HEK293 (cell line): ENCODE measurements around the gene METTL25B.

Source experiments
- CTCF ChIA-PET: fragments of 350-600 bp; formaldehyde crosslinking; extraction: SDS; loops from one replicate; lab custom pipeline; 2021; ENCODE audit warnings: antibody characterized with exemption; lab: Yijun Ruan, JAX
- POLR2A ChIA-PET: fragments of 300-600 bp; formaldehyde crosslinking; extraction: SDS; loops from one replicate; lab custom pipeline; 2020; ENCODE audit warnings: antibody characterized with exemption, inconsistent platforms; lab: Yijun Ruan, JAX
- H3K27ac ChIP-seq: fragments of 200-500 bp; sonication (Bioruptor generic); 2 replicates; pipeline ENCODE4 v1.5.1; 2014; ENCODE audit warnings: low read depth, low read length, control low read depth, inconsistent platforms; ENCODE audit errors: extremely low read depth
- H3K36me3 ChIP-seq, 2 experiments: fragments of 200-500 bp in 1 of 2; sonication (Bioruptor generic) in 1 of 2; 1 replicate in 1 of 2; 2 replicates in 1 of 2; pipeline ENCODE4 v1.5.1; 2014 to 2017; ENCODE audit warnings: inconsistent platforms in 2 of 2, low read length in 2 of 2; ENCODE audit not compliant: control insufficient read depth in 2 of 2, insufficient read depth in 1 of 2
- H3K4me1 ChIP-seq: fragments of 200-500 bp; sonication (Bioruptor generic); 2 replicates; pipeline ENCODE4 v1.5.1; 2014; ENCODE audit warnings: mild to moderate bottlenecking, low read length, inconsistent platforms; ENCODE audit not compliant: control insufficient read depth, insufficient read depth
- H3K4me3 ChIP-seq: 2 replicates; pipeline ENCODE4 v1.5.1; 2011; ENCODE audit warnings: low read depth, mild to moderate bottlenecking, control low read depth, low read length, moderate library complexity
- H3K9me3 ChIP-seq: fragments of 200-500 bp; sonication (Bioruptor generic); 2 replicates; pipeline ENCODE4 v1.5.1; 2014; ENCODE audit warnings: low read depth, low read length, inconsistent platforms; ENCODE audit not compliant: control insufficient read depth, insufficient read depth
- EGR2 ChIP-seq: fragments of 450-650 bp; formaldehyde crosslinking; IDR thresholded peaks from 2 replicates; pipeline ENCODE4 v1.5.1; 2016; ENCODE audit warnings: low read depth, missing biosample characterization, missing genetic modification characterization
- GLIS2 ChIP-seq: fragments of 450-650 bp; formaldehyde crosslinking; IDR thresholded peaks from 2 replicates; pipeline ENCODE4 v1.5.1; 2016; ENCODE audit warnings: missing biosample characterization, missing genetic modification characterization
- IKZF3 ChIP-seq: fragments of 450-650 bp; IDR thresholded peaks from 2 replicates; pipeline ENCODE4 v1.5.0; 2018; ENCODE audit warnings: missing biosample characterization, mild to moderate bottlenecking, missing genetic modification characterization, moderate library complexity
- PATZ1 ChIP-seq: fragments of 450-650 bp; formaldehyde crosslinking; IDR thresholded peaks from 2 replicates; pipeline ENCODE4 v1.5.1; 2016; ENCODE audit warnings: missing biosample characterization, missing genetic modification characterization
- SETDB1 ChIP-seq: IDR thresholded peaks from one replicate; pipeline ENCODE4 v1.6.1; 2017; ENCODE audit warnings: mild to moderate bottlenecking, low read length, moderate library complexity, mixed read lengths; ENCODE audit not compliant: insufficient read length
- SP3 ChIP-seq: fragments of 450-650 bp; formaldehyde crosslinking; IDR thresholded peaks from 2 replicates; pipeline ENCODE4 v1.5.1; 2016; ENCODE audit warnings: missing biosample characterization, missing genetic modification characterization
- ZBTB10 ChIP-seq: fragments of 450-650 bp; formaldehyde crosslinking; IDR thresholded peaks from 2 replicates; pipeline ENCODE4 v1.5.1; 2016; ENCODE audit warnings: missing biosample characterization, missing genetic modification characterization
- ZBTB7A ChIP-seq: fragments of 450-650 bp; formaldehyde crosslinking; IDR thresholded peaks from 2 replicates; pipeline ENCODE4 v1.5.1; 2016; ENCODE audit warnings: low read depth, missing biosample characterization, missing genetic modification characterization
- ZBTB8A ChIP-seq: fragments of 450-650 bp; formaldehyde crosslinking; IDR thresholded peaks from 2 replicates; pipeline ENCODE4 v1.5.1; 2016; ENCODE audit warnings: missing biosample characterization, missing genetic modification characterization
- ZIC2 ChIP-seq: fragments of 450-650 bp; formaldehyde crosslinking; IDR thresholded peaks from 2 replicates; pipeline ENCODE4 v1.5.1; 2016; ENCODE audit warnings: missing biosample characterization, missing genetic modification characterization
- ZNF121 ChIP-seq: fragments of 450-650 bp; formaldehyde crosslinking; IDR thresholded peaks from 2 replicates; pipeline ENCODE4 v1.5.1; 2016; ENCODE audit warnings: missing biosample characterization, missing genetic modification characterization
- ZNF133 ChIP-seq: fragments of 450-650 bp; formaldehyde crosslinking; IDR thresholded peaks from 2 replicates; pipeline ENCODE4 v1.5.1; 2016; ENCODE audit warnings: missing biosample characterization, missing genetic modification characterization
- ZNF138 ChIP-seq: fragments of 450-650 bp; formaldehyde crosslinking; IDR thresholded peaks from 2 replicates; pipeline ENCODE4 v1.5.1; 2016; ENCODE audit warnings: missing biosample characterization, missing genetic modification characterization, borderline replicate concordance
- ZNF155 ChIP-seq: fragments of 450-650 bp; formaldehyde crosslinking; IDR thresholded peaks from 2 replicates; pipeline ENCODE4 v1.5.1; 2016; ENCODE audit warnings: missing biosample characterization, missing genetic modification characterization
- ZNF211 ChIP-seq: fragments of 450-650 bp; formaldehyde crosslinking; IDR thresholded peaks from 2 replicates; pipeline ENCODE4 v1.5.1; 2016; ENCODE audit warnings: low read depth, missing biosample characterization, missing genetic modification characterization
- ZNF266 ChIP-seq: fragments of 450-650 bp; formaldehyde crosslinking; IDR thresholded peaks from 2 replicates; pipeline ENCODE4 v1.5.1; 2016; ENCODE audit warnings: missing biosample characterization, missing genetic modification characterization, low read depth
- ZNF292 ChIP-seq: fragments of 450-650 bp; formaldehyde crosslinking; IDR thresholded peaks from 2 replicates; pipeline ENCODE4 v1.5.1; 2016; ENCODE audit warnings: low read depth, missing biosample characterization, missing genetic modification characterization, borderline replicate concordance
- ZNF324 ChIP-seq: fragments of 450-650 bp; formaldehyde crosslinking; IDR thresholded peaks from 2 replicates; pipeline ENCODE4 v1.5.1; 2016; ENCODE audit warnings: missing biosample characterization, missing genetic modification characterization
- ZNF366 ChIP-seq: fragments of 450-650 bp; formaldehyde crosslinking; conservative IDR thresholded peaks from 2 replicates; pipeline ENCODE4 v1.5.1; 2016; ENCODE audit warnings: missing biosample characterization, missing genetic modification characterization
- ZNF518A ChIP-seq: fragments of 450-650 bp; formaldehyde crosslinking; conservative IDR thresholded peaks from 2 replicates; pipeline ENCODE4 v1.5.1; 2016; ENCODE audit warnings: low read depth, missing biosample characterization, missing genetic modification characterization
- ZNF558 ChIP-seq: fragments of 450-650 bp; formaldehyde crosslinking; IDR thresholded peaks from 2 replicates; pipeline ENCODE4 v1.5.1; 2016; ENCODE audit warnings: missing biosample characterization, missing genetic modification characterization
- ZNF580 ChIP-seq: fragments of 450-650 bp; formaldehyde crosslinking; IDR thresholded peaks from 2 replicates; pipeline ENCODE4 v1.5.1; 2016; ENCODE audit warnings: missing biosample characterization, missing genetic modification characterization
- ZNF621 ChIP-seq: fragments of 450-650 bp; formaldehyde crosslinking; IDR thresholded peaks from 2 replicates; pipeline ENCODE4 v1.5.1; 2017; ENCODE audit warnings: missing biosample characterization, missing genetic modification characterization
- ZNF629 ChIP-seq: fragments of 450-650 bp; formaldehyde crosslinking; IDR thresholded peaks from 2 replicates; pipeline ENCODE4 v1.5.1; 2017; ENCODE audit warnings: missing biosample characterization, missing genetic modification characterization
- ZNF701 ChIP-seq: fragments of 450-650 bp; formaldehyde crosslinking; IDR thresholded peaks from 2 replicates; pipeline ENCODE4 v1.5.1; 2016; ENCODE audit warnings: missing biosample characterization, missing genetic modification characterization

METTL25B gene

GRCh38 chr1:156689035-156689952 lies 39.0 kb upstream of the METTL25B start (continued):
- TF ChIP-seq ZNF324 (tag by site-specific recombination), result peak; percentile 64
- 0 out of 2 replicates have a peak, but pooled peaks have one; percentile 44 for TF ChIP-seq ZNF558
- TF ChIP-seq GLIS2 (tag by site-specific recombination), result peak; percentile 96
- no peak for TF ChIP-seq ZNF211
- TF ChIP-seq ZNF580 (tag by site-specific recombination), result no peak
- peak; percentile 38 for TF ChIP-seq IKZF3
- TF ChIP-seq ZBTB10 (tag by site-specific recombination), result peak; percentile 13; the same call in 1 of the 2 replicates

GRCh38 chr1:156689953-156690674 lies 38.2 kb upstream of the METTL25B start:
- ChIA-PET CTCF (interaction anchor here (0.6 to 21.1 kb wide), 50 partner anchors 13 to 244 kb away, joined by 3 to 579 read pairs (median 8); partner anchors contain the start of genes CRABP2, HAPLN2, HDGF and INSRR), POLR2A (interaction anchor here (0.6 to 3.9 kb wide), 14 partner anchors 14 to 238 kb away, joined by 3 to 44 read pairs (median 6); partner anchors contain the start of genes CRABP2, ISG20L2, METTL25B and MRPL24)
- no peak overlapping the region for H3K4me3 ChIP-seq
- no peak overlapping the region; the same call in 1 of the 2 replicates for H3K27ac ChIP-seq
- H3K4me1 ChIP-seq, result peaks cover 16% of the 10 kb centered on the region
- no peaks in the 10 kb centered on the region for H3K36me3 ChIP-seq
- H3K9me3 ChIP-seq, result no peaks in the 10 kb centered on the region
- TF ChIP-seq ZBTB8A (tag by site-specific recombination) (0 out of 2 replicates have a peak, but pooled peaks have one; percentile 15), PATZ1 (tag by site-specific recombination) (peak; percentile 68), ZNF155 (tag by site-specific recombination) (no peak), ZIC2 (tag by site-specific recombination) (peak; percentile 60), ZNF629 (peak; percentile 20; the same call in 1 of the 2 replicates), ZNF266 (no peak), ZNF121 (tag by site-specific recombination) (no peak), ZNF518A (tag by site-specific recombination) (no peak), ZNF292 (no peak), ZNF138 (tag by site-specific recombination) (no peak), ZNF621 (tag by site-specific recombination) (no peak), EGR2 (tag by site-specific recombination) (peak; percentile 61), SETDB1 (no peak), ZNF366 (tag by site-specific recombination) (peak; percentile 41), ZNF133 (peak; percentile 50; the same call in 1 of the 2 replicates), ZNF324 (tag by site-specific recombination) (no peak), ZBTB7A (tag by site-specific recombination) (no peak), ZNF701 (tag by site-specific recombination) (no peak), SP3 (tag by site-specific recombination) (no peak)
